K562 (cell line): ENCODE data around the gene KLHL25.

Experiments
- HNRNPH1 ChIP-seq: fragments of 200-400 bp; formaldehyde crosslinking; optimal IDR thresholded peaks from 2 replicates; pipeline ENCODE3; 2017; ENCODE audit warnings: low read depth, mild to moderate bottlenecking, low read length, moderate library complexity
- POLR2AphosphoS5 ChIP-seq: IDR thresholded peaks from 2 replicates; pipeline ENCODE4 v1.6.1; 2011; ENCODE audit warnings: mild to moderate bottlenecking, low read depth, low read length, moderate library complexity; ENCODE audit not compliant: control insufficient read depth, insufficient read depth
- SMAD3 ChIP-seq: fragments of 450-650 bp; formaldehyde crosslinking; conservative IDR thresholded peaks from 2 replicates; pipeline ENCODE4 v1.4.0; 2020; ENCODE audit warnings: mild to moderate bottlenecking
- TF ChIP-seq, protein P1 (sequence below), 3 experiments: IDR thresholded peaks in 2 of 3; conservative IDR thresholded peaks in 1 of 3; 2 replicates each; pipeline ENCODE4 v1.5.1; 2011 to 2012; ENCODE audit warnings: low read length in 3 of 3, mild to moderate bottlenecking in 3 of 3, control low read depth in 2 of 3, improper control_type of control experiment in 1 of 3, inconsistent platforms in 1 of 3, low read depth in 1 of 3, mixed read lengths in 1 of 3, moderate library complexity in 1 of 3; ENCODE audit not compliant: insufficient read depth in 2 of 3

GRCh38 chr15:85751291-85752123 lies 43.2 kb downstream of the KLHL25 start:
- TF ChIP-seq HNRNPH1 (no peak), SMAD3 (CRISPR knock-in tag) (no peak), POLR2AphosphoS5 (no peak)
- TF ChIP-seq, protein P1, sequence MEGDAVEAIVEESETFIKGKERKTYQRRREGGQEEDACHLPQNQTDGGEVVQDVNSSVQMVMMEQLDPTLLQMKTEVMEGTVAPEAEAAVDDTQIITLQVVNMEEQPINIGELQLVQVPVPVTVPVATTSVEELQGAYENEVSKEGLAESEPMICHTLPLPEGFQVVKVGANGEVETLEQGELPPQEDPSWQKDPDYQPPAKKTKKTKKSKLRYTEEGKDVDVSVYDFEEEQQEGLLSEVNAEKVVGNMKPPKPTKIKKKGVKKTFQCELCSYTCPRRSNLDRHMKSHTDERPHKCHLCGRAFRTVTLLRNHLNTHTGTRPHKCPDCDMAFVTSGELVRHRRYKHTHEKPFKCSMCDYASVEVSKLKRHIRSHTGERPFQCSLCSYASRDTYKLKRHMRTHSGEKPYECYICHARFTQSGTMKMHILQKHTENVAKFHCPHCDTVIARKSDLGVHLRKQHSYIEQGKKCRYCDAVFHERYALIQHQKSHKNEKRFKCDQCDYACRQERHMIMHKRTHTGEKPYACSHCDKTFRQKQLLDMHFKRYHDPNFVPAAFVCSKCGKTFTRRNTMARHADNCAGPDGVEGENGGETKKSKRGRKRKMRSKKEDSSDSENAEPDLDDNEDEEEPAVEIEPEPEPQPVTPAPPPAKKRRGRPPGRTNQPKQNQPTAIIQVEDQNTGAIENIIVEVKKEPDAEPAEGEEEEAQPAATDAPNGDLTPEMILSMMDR (IDR thresholded peaks at IDR 0.05 in 2 of 3, conservative IDR thresholded peaks at IDR 0.05 in 1 of 3; ENCODE audit: insufficient read depth in 2 of 3, low read depth in 1 of 3, low read length in 3 of 3), result no peak
